ENCODE measurements around the gene GNS. TPM values are rescaled to one million over a fixed set of nuclear protein-coding genes. Genes with fewer than 3 reads are reported as not detected.
A peak's percentile ranks its signal among the peaks of the same experiment; 100 is the strongest.

Gene GNS
- total and polyA plus RNA-seq, 10 of the 15 experiments (the other 5 are each of a cell fraction or from before 2014, with no cell fraction given): 4.1 to 33.8 (median 19.1) TPM

DNA sequence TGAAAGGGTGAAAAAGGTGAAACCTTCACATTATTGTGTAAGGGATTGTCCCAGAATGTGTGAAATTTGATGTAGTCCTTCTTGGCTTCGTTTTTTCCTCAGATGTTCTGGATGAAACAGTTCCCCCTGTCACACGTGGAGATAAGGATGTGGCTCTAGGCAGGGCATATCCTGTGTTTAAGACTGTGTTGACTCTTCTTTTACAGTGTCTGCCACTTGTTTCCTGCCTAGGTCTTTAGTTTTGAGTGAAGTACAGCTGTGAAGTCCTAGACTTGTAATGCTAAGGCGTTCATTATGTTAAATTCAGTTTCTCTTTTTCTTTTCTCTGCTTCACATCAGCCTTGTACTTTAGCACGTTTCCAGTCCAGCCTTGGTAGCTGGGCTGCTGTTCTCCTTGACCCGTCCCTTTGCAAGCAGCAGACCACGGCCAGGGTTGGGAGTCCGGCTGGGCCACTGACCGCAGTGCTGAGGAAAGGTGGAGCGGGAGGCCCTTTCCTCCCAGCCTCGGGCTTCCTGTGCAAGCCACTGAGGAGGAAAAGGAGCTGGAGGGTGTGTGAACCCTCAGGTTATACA is 89.8 kb downstream of the GNS start (continued):
- TF ChIP-seq MEF2B (IDR thresholded peaks at IDR 0.05; ENCODE audit: partially characterized antibody, poor library complexity, severe bottlenecking) (no peak), EED (IDR thresholded peaks at IDR 0.05; ENCODE audit: low read depth) (peak; percentile 70), GABPA (IDR thresholded peaks at IDR 0.05; ENCODE audit: low read depth) (no peak), POU2F2 (IDR thresholded peaks at IDR 0.05; ENCODE audit: borderline replicate concordance, low read depth, low read length) (no peak), ZNF274 (IDR thresholded peaks at IDR 0.05; ENCODE audit: insufficient read depth, insufficient read length) (no peak), MYB (IDR thresholded peaks at IDR 0.05; ENCODE audit: borderline replicate concordance, low read depth, low read length) (no peak), NFYA (IDR thresholded peaks at IDR 0.05; ENCODE audit: borderline replicate concordance, low read depth, low read length) (no peak), SPI1 (IDR thresholded peaks at IDR 0.05; ENCODE audit: borderline replicate concordance, insufficient read depth, low read depth, low read length) (no peak), NFXL1 (IDR thresholded peaks at IDR 0.05; ENCODE audit: borderline replicate concordance) (no peak), ESRRA (IDR thresholded peaks at IDR 0.05; ENCODE audit: low read length) (no peak), YBX1 (IDR thresholded peaks at IDR 0.05) (no peak), NFIC (IDR thresholded peaks at IDR 0.05; ENCODE audit: low read depth, low read length) (no peak; the same call in 1 of the 2 replicates), RBBP5 (conservative IDR thresholded peaks at IDR 0.05) (no peak), CBX5 (IDR thresholded peaks at IDR 0.05; ENCODE audit: low read depth) (no peak), KLF5 (IDR thresholded peaks at IDR 0.05; ENCODE audit: partially characterized antibody) (no peak), DPF2 (IDR thresholded peaks at IDR 0.05) (no peak), LARP7 (IDR thresholded peaks at IDR 0.05) (no peak), EZH2 (IDR thresholded peaks at IDR 0.05; ENCODE audit: borderline replicate concordance, control insufficient read depth, low read depth, low read length) (no peak), RAD51 (IDR thresholded peaks at IDR 0.05) (no peak), STAT3 (IDR thresholded peaks at IDR 0.05; ENCODE audit: low read depth, low read length) (no peak), HDGF (IDR thresholded peaks at IDR 0.05) (no peak; the same call in 1 of the 2 replicates), NR2C2 (IDR thresholded peaks at IDR 0.05; ENCODE audit: borderline replicate concordance, control insufficient read depth, insufficient read length, low read depth) (no peak), SMAD5 (IDR thresholded peaks at IDR 0.05; ENCODE audit: low read depth) (no peak; the same call in 1 of the 2 replicates)
- TF ChIP-seq, protein P1, sequence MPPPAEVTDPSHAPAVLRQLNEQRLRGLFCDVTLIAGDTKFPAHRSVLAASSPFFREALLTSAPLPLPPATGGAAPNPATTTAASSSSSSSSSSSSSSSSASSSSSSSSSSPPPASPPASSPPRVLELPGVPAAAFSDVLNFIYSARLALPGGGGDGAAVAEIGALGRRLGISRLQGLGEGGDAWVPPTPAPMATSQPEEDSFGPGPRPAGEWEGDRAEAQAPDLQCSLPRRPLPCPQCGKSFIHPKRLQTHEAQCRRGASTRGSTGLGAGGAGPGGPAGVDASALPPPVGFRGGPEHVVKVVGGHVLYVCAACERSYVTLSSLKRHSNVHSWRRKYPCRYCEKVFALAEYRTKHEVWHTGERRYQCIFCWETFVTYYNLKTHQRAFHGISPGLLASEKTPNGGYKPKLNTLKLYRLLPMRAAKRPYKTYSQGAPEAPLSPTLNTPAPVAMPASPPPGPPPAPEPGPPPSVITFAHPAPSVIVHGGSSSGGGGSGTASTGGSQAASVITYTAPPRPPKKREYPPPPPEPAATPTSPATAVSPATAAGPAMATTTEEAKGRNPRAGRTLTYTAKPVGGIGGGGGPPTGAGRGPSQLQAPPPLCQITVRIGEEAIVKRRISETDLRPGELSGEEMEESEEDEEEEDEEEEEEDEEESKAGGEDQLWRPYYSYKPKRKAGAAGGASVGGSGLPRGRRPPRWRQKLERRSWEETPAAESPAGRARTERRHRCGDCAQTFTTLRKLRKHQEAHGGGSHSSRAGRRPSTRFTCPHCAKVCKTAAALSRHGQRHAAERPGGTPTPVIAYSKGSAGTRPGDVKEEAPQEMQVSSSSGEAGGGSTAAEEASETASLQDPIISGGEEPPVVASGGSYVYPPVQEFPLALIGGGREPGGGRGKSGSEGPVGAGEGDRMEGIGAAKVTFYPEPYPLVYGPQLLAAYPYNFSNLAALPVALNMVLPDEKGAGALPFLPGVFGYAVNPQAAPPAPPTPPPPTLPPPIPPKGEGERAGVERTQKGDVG (CRISPR knock-in tag; IDR thresholded peaks at IDR 0.05): no peak
- TF ChIP-seq, protein P2, sequence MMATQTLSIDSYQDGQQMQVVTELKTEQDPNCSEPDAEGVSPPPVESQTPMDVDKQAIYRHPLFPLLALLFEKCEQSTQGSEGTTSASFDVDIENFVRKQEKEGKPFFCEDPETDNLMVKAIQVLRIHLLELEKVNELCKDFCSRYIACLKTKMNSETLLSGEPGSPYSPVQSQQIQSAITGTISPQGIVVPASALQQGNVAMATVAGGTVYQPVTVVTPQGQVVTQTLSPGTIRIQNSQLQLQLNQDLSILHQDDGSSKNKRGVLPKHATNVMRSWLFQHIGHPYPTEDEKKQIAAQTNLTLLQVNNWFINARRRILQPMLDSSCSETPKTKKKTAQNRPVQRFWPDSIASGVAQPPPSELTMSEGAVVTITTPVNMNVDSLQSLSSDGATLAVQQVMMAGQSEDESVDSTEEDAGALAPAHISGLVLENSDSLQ (IDR thresholded peaks at IDR 0.05): peak; percentile 51
- TF ChIP-seq, protein P3, sequence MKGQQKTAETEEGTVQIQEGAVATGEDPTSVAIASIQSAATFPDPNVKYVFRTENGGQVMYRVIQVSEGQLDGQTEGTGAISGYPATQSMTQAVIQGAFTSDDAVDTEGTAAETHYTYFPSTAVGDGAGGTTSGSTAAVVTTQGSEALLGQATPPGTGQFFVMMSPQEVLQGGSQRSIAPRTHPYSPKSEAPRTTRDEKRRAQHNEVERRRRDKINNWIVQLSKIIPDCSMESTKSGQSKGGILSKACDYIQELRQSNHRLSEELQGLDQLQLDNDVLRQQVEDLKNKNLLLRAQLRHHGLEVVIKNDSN (IDR thresholded peaks at IDR 0.05; ENCODE audit: borderline replicate concordance, extremely low read length, insufficient read depth, low read depth, low read length): no peak
- TF ChIP-seq, protein P4, sequence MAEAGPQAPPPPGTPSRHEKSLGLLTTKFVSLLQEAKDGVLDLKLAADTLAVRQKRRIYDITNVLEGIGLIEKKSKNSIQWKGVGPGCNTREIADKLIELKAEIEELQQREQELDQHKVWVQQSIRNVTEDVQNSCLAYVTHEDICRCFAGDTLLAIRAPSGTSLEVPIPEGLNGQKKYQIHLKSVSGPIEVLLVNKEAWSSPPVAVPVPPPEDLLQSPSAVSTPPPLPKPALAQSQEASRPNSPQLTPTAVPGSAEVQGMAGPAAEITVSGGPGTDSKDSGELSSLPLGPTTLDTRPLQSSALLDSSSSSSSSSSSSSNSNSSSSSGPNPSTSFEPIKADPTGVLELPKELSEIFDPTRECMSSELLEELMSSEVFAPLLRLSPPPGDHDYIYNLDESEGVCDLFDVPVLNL (IDR thresholded peaks at IDR 0.05; ENCODE audit: low read depth, low read length): no peak

Data from GM12878 (cell line).